ENCODE results near the gene HSPBP1.

Gene HSPBP1

GRCh38 chr19:55275851-55276719 lies 3.8 kb downstream of the HSPBP1 start:
- no peak for DNase-seq (ENCODE audit: low read depth)

- DNase-seq (ENCODE audit: low read depth), result no peak
These were observed 5.8 kb downstream of the HSPBP1 start for GRCh38 chr19:55273978-55274707.

GRCh38 chr19:55272142-55272541 lies 7.8 kb downstream of the HSPBP1 start:
- no peak for DNase-seq (ENCODE audit: low read depth)

GRCh38 chr19:55270172-55270942 lies 9.6 kb downstream of the HSPBP1 start:
- DNase-seq (ENCODE audit: low read depth), result no peak

GRCh38 chr19:55269299-55269698 lies 10.6 kb downstream of the HSPBP1 start:
- DNase-seq (ENCODE audit: low read depth), result no peak

- DNase-seq (ENCODE audit: low read depth), result no peak
These were observed 13.1 kb downstream of the HSPBP1 start for GRCh38 chr19:55266840-55267239.

- DNase-seq (ENCODE audit: low read depth), result no peak
These were observed 13.5 kb downstream of the HSPBP1 start for GRCh38 chr19:55266404-55266803.

- DNase-seq (ENCODE audit: low read depth), result no peak
These were observed 14.1 kb downstream of the HSPBP1 start for GRCh38 chr19:55265723-55266386.

- DNase-seq (ENCODE audit: low read depth), result no peak
These were observed 14.7 kb downstream of the HSPBP1 start for GRCh38 chr19:55265173-55265572.

- DNase-seq (ENCODE audit: low read depth), result no peak
These were observed 15.4 kb downstream of the HSPBP1 start for GRCh38 chr19:55264531-55264930.

GRCh38 chr19:55262359-55262758 lies 17.6 kb downstream of the HSPBP1 start:
- DNase-seq (ENCODE audit: low read depth), result no peak

GRCh38 chr19:55261671-55262126 lies 18.2 kb downstream of the HSPBP1 start:
- no peak for DNase-seq (ENCODE audit: low read depth)

GRCh38 chr19:55259540-55260210 lies 20.2 kb downstream of the HSPBP1 start:
- DNase-seq (ENCODE audit: low read depth), result no peak

GRCh38 chr19:55258828-55259539 lies 20.9 kb downstream of the HSPBP1 start, which contains the start of gene PPP6R1:
Gene PPP6R1, minus strand, starts transcription at chr19:55259017. Its CDS starts 11,914 bp downstream, at chr19:55247103.
- peak; percentile 99 for DNase-seq (ENCODE audit: low read depth)

GRCh38 chr19:55258476-55258827 lies 21.5 kb downstream of the HSPBP1 start:
- peak; percentile 15 for DNase-seq (ENCODE audit: low read depth)

GRCh38 chr19:55257461-55258420 lies 22.2 kb downstream of the HSPBP1 start:
- DNase-seq (ENCODE audit: low read depth), result peak; percentile 56

GRCh38 chr19:55256562-55257460 lies 23.1 kb downstream of the HSPBP1 start:
- peak; percentile 6 for DNase-seq (ENCODE audit: low read depth)

Measured in ELR (cell line).